Measurements from ENCODE around the gene NAP1L4.

NAP1L4 gene

DNA sequence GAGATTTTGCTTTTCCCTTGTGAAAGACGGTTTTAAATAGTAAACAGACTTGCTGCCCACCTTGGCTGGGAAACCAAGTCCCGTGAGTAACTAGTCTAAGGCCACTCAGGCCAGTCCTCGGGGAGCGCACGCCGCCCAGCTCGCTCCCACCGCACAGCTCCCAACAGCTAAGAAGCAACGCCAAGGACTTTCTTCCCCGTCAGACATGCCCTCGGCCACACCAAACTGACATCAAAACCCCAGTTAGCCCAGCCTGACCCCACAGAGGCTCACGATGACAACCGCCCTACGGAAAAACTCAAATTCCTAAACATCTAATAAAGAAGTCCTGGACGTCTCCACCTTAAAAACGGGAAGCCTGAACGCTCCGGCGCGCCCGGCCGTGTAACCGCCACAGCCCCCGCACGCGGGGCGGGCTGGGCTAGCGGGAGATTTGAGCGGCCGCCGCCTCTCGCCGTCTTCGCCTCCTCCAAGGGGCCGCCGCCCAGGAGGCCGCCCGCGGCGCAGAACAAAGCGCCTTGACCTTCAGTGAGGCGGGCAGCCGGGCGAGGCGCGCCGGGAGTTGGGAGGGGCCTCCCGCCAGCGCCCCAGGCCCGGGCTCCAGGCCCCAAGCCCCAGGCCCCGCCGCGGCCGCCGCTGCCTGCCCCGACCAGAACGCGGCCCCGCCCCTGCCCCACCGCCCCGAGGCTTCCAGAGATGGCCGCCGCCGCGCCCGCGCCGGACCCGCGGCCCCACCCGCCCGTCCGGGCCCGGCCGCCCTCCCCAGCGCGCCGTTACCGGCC lies 486 bp downstream of the NAP1L4 start:
- no peak for DNase-seq

DNA sequence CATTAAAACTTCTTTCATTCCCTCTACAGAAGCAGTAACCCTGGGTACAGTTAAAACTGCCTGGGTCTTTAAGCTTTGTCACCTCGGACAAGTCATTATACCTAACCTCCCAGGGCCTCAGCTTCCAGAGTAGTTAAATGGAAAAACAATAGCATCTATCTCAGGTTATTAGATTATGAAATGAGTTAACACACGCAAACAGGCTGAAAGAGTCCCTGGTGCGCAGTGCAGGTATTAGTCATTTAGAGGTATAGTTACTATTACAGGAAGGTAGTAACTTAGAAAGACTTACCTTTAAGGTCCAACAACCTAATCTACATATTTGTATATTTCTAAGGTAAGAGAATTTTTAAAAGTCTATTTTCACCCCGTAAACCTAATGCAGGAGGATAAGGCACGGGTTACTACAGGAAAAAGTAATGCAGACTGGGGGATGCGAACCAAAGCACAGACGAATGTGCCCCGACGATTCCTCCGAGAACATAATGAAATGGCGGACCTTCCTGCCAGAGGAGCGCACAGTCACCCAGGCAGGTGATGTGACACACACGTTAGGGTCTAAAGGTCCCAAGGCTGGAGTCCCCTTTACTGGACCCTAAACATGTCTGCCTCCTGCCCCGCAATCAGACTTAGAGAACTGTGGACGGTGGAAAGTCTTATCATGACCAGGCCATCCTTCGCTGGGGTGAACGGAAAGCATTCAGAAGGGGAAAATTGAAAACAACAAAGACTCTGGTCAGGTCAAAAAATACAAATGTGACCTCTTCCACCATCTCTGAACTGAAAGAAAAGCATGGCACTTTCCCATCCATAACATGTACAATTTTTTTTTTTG lies 1.3 kb downstream of the NAP1L4 start:
- peak; percentile 59 for DNase-seq

DNA sequence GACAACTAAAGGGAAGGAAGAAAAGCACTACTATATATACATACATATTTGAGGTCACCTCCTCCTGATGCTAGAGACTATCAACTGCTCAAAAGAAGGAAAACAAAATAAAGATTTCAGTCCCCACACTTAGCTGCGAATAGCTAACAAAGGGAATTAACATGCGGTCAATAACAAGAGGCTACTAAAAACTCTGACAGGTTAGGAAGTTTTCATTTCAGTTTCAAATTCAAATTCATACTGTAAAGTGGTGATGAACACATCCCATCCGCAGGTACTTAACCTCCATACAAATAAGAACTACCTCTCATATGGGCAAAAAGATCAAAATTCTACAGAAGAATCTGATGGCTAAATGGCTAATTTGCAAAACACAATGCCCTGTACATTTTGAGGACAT lies 2.6 kb downstream of the NAP1L4 start:
- DNase-seq, result no peak

DNA sequence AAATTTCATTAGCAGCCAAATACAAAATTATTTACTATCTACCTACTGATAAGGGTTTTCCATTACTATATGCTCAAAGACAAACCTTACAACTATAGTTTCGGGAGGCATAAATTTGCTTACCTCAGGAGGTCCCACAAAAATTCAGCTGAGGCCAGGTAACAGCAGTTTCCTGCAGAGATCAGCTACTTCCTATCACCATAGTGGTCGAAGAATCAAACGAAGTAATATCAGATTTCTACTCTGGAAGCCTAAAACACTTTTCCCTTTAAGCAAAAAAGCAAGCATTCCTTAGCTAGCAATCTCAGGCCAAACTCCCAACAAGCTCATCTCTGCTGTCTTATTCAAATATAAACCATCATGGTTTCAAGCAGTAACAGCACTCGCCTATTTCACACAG lies 3.1 kb downstream of the NAP1L4 start:
- DNase-seq, result no peak

DNA sequence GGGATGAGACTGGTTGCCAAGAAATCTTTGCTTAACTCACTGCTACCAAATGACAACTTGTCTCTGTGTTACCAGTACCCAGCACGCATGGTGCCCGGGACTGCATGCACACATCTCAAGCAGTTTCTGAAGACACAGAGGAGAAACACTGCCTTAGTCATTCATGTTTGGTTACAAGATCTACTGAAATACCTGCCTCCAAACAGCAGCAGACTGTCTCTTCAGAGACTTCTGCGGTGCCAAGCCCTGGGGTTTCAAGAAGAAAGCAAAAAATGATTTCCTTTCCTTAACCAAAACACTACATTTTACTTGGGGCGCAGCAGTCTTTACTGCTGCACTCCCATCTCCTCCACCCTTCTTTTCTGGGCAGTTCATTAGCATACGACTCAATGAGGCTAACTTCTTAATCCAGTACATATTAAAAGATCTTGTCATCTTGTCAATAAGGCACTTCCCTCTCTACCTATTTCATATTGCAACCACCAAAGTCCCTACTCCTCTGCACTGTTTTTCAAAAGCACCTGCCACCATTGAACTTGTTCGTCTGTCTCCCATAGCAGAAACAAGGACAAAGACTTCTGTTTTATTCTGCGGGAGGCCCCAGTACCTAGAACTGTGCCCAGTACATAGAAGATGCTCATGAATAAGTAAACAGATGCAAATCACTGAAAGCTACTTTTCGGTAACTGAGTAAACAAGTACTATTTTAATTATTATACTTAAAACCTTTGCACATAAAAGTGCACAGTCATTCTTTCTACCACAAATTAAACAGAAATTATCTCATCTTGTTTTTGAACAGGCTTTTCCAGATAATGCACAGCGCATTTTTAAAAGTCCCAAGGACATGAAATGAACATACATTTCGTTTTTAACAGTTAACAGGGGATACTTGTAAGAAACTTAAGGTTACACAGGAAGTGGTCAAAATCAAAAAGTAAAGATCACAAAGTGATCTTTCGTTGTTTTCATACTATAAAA lies 4.0 kb downstream of the NAP1L4 start:
- no peak for DNase-seq

DNA sequence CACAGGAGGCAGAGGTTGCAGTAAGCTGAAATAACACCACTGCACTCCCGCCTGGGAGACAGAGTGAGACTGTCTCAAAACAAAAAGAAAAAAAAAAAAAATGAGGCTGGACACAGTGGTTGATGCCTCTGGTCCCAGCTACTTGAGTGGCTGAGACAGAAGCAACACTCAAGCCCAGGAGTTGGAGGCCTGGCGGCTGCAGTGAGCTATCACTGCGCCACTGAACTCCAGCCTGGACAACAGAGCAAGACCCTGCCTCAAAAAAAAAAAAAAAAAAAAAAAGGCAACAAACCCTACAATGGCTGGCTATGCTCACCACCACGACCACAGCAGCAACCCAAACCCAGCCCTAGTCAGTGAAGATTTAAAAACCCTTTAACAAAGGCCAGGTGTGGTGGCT lies 8.2 kb downstream of the NAP1L4 start:
- no peak for DNase-seq

DNA sequence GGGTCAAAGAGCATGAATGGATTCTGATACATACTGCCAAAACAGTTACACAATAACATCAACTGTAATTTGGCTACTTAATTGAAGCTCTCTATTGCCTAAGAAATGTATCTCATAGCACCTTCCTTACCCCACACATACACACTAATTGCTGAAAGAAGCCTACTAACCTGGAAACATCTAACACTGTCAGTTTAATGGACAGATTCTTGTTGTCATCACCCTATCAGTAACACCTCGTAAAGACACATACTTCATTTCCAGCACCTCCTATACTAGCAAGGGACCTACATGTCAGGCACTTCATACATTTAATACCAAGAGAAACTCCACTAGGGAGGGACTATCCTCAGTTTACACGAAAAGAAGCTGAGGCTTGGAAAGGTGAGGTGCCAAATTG lies 9.9 kb downstream of the NAP1L4 start:
- no peak for DNase-seq

DNA sequence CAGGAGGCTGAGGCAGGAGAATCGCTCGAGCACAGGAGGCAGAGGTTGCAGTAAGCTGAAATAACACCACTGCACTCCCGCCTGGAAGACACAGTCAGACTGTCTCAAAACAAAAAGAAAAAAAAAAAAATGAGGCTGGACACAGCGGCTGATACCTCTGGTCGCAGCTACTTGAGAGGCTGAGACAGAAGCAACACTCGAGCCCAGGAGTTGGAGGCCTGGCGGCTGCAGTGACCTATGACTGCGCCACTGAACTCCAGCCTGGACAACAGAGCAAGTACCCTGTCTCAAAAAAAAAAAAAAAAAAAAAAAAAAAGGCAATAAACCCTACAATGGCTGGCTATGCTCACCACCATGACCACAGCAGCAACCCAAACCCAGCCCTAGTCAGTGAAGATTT lies 11.0 kb downstream of the NAP1L4 start:
- DNase-seq, result no peak

DNA sequence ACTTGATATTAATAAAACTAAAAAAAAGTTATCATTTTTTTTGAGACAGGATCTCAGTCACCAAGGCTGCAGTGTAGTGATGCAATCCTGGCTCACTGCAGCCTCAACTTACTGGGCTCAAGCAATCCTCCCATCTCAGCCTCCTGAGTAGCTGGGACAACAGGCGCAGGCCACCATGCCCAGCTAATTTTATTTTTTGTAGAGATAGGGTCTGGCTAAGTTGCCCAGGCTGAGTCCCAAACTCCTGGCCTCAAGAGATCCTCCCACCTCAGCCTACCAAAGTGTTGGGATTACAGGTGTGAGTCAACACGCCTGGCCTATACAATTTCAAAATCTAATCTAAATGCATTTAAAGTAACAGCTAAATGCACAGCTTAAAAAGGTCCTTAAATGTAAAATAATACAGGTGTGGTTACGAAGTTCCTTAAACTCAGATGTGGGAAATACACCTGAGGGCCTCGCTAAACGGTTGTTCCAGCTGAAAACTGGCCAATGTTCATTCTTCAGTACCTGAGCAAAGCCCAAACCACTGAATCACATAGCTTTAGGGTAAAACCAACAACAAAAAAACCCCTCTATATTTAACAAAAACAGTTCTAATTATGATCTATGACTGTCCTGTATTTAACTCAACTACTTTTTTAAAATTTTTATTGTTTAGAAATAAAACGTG lies 11.8 kb downstream of the NAP1L4 start:
- DNase-seq, result no peak

DNA sequence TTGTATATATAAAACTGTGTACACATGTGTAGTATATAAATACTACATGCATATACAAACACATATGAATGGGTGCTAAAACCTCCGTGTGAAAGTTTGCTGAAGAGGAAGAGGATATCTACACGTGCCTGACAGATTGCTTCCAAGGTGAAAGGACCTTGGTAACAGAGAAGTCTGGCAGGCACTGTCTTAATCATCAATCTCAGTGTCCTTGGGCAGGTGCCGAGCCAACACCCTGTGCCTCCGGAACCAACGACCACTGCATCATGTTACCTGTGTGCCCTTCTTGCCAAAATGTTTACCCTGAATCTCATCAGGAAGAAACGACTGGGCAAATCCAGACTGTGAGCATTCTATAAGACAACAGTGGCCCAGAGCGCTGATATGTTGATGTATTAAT lies 15.0 kb downstream of the NAP1L4 start:
- no peak for DNase-seq

DNA sequence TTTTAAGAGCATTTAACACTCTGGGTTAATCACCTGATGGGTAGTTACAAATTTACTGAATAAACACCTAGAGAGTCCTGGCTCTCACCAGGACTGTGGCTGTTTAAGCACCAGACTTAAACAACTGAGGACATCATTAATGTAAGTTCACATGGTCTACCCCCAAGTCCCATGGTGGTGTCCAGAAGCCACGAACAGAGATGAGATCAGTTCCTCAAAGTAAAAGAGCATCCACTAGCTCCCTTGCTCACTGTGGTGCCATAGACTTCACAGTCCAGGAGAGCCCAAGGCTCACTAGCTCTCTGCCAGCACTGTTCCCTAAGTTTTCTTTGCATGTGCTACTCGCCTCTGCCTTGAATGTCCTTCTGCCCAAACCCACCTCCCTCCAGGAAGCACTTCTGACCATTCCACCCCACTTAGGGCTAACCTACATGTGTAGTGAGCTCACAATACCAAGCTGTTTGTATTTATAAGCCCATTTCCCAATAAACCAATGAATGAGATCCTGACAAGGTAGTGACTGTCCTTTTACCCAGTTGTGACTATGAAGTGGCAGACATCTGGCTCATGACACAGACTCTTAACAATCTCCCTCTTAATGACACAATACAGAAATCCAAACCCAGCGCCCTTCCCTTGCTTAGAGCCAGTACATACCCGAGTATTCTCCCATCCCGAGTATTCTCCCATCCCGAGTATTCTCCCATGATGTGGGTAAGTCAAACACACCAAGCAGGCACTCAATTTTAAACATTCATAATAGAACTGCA lies 15.7 kb downstream of the NAP1L4 start:
- DNase-seq, result no peak

DNA sequence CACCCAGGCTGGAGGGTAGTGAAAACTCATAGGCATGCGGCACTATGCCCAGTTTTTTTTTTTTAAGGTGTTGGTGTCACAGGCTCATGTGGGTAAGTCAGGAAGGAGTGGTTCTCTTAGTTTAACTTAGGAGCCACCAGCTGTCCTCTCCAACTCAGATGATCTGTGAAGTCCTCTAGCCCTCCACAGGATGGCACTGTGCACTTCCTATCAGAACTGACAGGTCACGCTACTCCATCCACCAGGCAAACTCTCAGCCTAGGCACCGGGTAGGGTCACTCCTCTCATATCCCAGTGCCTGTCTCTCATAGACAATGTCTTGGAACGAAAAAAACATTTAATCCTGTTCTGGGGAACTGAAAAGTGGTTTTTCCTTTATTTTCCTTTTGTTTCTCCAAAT lies 16.5 kb downstream of the NAP1L4 start:
- no peak for DNase-seq

DNA sequence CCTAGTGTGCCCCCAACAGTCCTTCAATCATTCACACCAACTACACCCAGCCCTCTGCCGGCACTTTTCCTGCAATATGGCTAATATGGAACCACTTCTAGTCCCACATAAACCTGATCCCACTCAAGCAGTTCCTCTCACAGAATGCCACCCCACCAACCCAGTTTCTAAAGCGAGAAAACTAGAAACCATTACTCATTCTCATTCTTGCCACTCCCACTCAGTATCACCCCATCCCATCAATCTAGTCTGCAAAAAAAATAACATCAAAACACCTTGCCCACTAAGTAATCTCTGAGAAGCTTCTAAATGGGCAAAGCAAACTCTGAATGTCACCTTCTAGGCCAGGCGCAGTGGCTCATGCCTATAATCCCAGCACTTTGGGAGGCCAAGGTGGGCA lies 17.9 kb downstream of the NAP1L4 start:
- no peak for DNase-seq

DNA sequence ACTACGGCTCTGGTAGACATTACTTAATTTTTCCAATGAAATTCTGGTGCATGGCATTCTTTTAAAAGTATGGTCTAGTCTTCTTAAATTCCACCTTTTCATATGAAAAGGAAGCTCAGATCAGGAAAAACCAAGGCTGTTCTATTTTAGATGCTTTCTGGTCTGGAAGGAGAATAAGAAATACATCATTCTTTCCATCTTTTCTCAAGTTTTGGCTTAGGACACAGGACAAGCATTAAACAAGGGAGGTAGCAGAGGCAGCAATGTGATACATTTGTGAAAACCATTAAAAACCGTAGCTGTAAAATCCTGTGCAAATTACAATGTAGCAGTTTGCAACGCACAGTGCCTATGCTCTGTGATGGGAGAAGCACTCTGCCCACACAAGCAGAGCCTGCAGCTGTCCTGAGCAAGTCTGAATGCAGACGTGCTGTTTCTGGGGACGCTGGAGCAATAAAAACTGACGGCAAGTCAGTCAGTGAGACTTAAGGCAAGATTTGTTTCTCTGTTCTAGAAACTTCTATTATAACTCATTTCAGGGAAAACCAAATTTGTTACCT lies 23.7 kb downstream of the NAP1L4 start:
- no peak for DNase-seq

DNA sequence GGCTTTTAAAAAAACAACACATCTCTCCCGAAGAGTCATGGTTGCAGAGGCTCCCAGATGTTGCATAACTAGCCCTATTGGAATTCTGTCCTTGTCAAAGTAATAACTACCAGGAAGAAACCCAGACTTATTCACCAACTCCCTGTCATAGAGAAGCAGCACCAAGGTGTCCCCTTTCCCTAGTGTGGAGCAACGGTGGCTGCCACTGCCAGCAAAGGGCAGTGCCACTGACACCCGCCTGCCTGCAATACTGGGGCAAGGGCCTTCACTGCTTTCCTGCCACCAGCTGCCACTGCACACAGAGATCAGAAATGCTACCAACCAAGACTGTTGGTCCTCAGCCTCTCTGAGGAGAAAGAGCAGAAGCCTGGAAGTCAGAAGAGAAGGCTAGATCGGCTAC lies 27.3 kb downstream of the NAP1L4 start:
- no peak for DNase-seq

DNA sequence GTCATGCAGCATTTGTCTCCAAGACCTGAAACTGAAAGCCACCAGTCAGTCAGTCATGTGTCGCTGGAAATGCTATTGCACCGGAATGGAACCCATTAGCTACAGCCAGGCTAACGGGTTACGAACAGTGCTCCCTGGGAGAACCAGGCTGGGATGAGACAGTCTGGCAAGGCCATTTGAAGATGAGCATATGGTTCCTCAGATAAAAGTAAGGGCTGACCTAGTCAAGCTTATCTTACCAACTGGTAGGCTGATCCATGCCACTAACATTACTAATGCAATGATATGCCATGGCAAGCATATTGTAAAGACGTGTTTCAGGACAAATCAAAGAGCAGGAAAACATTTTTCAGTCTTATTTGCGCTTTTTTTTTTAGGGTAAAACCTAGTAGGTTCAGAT lies 28.4 kb downstream of the NAP1L4 start:
- DNase-seq, result no peak

DNA sequence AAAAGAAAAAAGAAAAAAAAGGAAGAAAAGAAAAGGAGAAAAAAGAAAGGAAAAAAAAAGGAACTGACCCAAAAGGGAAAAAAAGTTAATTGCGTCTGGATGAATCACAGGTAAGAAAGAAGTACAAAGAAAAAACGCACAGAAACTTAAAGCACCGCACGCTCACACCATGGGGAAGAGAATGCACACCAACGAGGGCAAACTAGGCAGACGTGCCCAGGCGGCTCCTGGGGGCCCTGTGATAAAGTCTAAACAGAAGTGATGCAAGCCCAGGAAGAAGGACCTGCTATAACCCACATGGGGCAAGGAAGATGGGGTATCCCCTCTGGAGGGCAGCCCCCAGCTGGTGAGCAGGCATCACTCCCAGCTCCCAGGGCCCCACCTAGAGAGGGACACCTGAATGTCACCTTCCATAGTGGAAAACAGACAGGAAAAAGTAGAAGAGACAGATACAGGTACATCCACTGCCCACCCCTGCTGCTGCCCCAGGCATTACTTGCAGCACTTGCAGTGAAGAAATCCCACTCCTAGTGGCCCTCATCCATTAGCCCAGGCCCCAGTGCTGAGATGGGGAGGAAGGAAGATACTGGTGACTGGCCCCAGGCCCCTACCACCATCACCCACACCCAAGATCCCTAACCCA lies 28.9 kb downstream of the NAP1L4 start:
- no peak for DNase-seq

DNA sequence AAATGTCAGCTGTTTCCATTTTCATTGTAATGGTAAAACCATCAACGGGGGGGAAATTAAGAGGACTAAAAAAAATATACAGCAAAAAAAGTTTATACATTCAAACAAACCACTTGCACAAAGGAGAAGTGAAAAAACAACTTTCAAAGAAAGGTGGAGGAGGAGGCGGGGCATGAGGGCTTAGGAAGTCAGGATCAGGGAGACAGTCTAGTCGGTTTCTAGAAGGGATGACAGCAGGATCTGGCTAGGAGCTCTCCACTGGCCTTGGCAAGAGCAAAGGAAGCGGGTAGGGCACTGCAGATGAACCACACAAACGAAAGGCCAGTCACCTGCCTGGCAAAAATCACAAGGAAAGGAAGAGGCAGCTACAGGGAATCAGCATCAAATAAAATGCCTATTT lies 31.0 kb downstream of the NAP1L4 start:
- no peak for DNase-seq

DNA sequence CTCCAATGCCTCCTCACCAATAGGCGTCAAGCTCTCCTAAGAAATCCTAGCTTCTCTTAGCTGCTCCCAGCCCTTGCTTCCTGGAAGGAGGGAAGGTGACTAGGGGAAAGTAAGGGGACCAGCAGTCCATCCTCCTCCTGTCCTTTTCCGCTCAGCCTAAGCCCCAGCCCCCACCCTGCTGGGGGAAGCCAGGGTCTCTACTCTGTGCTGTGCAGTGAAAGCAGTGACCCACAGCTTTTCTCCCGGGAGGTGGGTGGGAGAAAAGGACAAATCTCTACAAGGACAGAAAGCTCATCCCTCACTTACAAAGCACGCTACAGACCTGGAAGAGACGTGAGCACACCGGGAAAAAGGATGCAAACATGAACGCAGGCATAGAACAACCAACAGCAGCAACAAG lies 32.0 kb downstream of the NAP1L4 start:
- DNase-seq, result no peak

DNA sequence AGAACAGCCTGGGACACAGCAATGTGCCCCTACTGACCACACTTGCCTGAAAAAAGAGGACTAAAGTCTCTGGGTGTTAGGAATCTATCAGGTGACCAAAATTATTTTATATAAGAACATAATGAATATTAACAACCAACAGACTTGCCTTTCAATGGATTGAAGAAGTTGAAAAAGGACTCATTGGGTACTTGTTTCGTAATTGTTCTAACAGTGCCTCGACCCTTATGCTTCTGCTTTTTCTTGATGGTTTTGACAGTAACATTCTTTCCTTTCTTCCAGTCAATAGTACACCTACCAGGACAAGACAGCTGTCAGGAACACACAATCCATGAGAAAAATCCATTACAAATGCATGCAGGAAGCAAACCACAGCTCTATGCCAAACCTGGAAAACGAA lies 33.9 kb downstream of the NAP1L4 start:
- DNase-seq, result no peak

DNA sequence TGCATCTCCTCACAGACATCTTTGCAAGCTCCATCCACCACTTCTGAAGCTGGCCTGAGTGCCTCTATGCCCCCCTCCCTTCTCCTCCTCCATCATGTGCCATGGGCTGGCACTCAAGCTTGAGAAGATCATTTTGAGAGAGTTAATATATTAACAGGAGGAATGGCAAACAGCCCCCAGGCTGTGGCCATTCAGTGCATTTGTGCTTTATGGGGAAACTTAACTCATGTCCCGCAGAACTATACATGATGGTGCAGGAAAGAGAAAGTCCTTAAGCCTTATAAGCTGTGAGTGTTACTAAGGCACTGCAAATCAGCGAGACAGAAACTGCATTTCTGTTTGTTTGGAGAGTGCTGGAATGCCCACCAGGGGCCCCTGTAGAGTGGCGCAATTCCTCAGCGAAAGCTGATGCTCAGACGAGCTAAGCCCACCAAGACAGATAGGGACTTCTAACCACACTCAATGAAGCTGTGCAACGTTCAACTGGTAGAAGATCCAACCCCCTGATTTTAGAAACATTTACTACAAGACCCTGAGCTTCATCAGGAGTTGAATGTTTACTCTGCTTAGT lies 36.1 kb downstream of the NAP1L4 start:
- no peak for DNase-seq
